H9 (cell line): ENCODE data around the gene RUNX1. TPM values are rescaled to one million over a fixed set of nuclear protein-coding genes. Genes with fewer than 3 reads are reported as not detected.

ENCODE experiments used
- DNase-seq: peaks from one replicate; pipeline ENCODE4 v3.0.0-alpha.2; 2017
- H2AFZ ChIP-seq: one replicate; pipeline ENCODE4 v1.6.1; 2013; ENCODE audit warnings: mild to moderate bottlenecking, low read length, control low read depth, moderate library complexity
- H2AK5ac ChIP-seq: 2 replicates; pipeline ENCODE4 v1.6.1; 2013; ENCODE audit warnings: low read length, control low read depth, mixed read lengths; ENCODE audit not compliant: insufficient read length
- H2BK120ac ChIP-seq: one replicate; pipeline ENCODE4 v1.6.1; 2013; ENCODE audit warnings: low read depth, mild to moderate bottlenecking, low read length, control low read depth, inconsistent platforms; ENCODE audit not compliant: poor library complexity, severe bottlenecking
- H2BK12ac ChIP-seq: 2 replicates; pipeline ENCODE4 v1.6.1; 2013; ENCODE audit warnings: low read length, control low read depth, mixed read lengths, low read depth; ENCODE audit not compliant: insufficient read length
- H2BK15ac ChIP-seq: 2 replicates; pipeline ENCODE4 v1.6.1; 2013; ENCODE audit warnings: low read depth, low read length, control low read depth
- H2BK20ac ChIP-seq: one replicate; pipeline ENCODE4 v1.6.1; 2013; ENCODE audit warnings: low read depth, mild to moderate bottlenecking, low read length, control low read depth, inconsistent platforms; ENCODE audit not compliant: poor library complexity, severe bottlenecking
- H2BK5ac ChIP-seq: 2 replicates; pipeline ENCODE4 v1.6.1; 2013; ENCODE audit warnings: low read length, control low read depth, mixed read lengths; ENCODE audit not compliant: insufficient read length
- H3K14ac ChIP-seq: 2 replicates; pipeline ENCODE4 v1.6.1; 2013; ENCODE audit warnings: low read length, control low read depth; ENCODE audit not compliant: insufficient read depth
- H3K18ac ChIP-seq: 2 replicates; pipeline ENCODE4 v1.6.1; 2013; ENCODE audit warnings: low read depth, mild to moderate bottlenecking, mixed read lengths, low read length, control low read depth; ENCODE audit not compliant: insufficient read length
- H3K23ac ChIP-seq: 2 replicates; pipeline ENCODE4 v1.6.1; 2013; ENCODE audit warnings: low read length, control low read depth, mixed read lengths, low read depth; ENCODE audit not compliant: insufficient read length
- H3K23me2 ChIP-seq: 2 replicates; pipeline ENCODE4 v1.6.1; 2013; ENCODE audit warnings: low read depth, mild to moderate bottlenecking, mixed read lengths, low read length, control low read depth; ENCODE audit not compliant: insufficient read length, poor library complexity, severe bottlenecking
- H3K27ac ChIP-seq: 2 replicates; pipeline ENCODE4 v1.5.1; 2013; ENCODE audit warnings: low read length, control low read depth, mixed read lengths, low read depth; ENCODE audit not compliant: insufficient read length
- H3K27me3 ChIP-seq: 2 replicates; pipeline ENCODE4 v1.6.1; 2013; ENCODE audit warnings: low read length, control low read depth, inconsistent platforms; ENCODE audit not compliant: insufficient read depth
- H3K4ac ChIP-seq: 2 replicates; pipeline ENCODE4 v1.6.1; 2013; ENCODE audit warnings: low read depth, mild to moderate bottlenecking, control low read depth, inconsistent platforms, low read length, moderate library complexity
- H3K4me1 ChIP-seq: 2 replicates; pipeline ENCODE4 v1.6.1; 2013; ENCODE audit warnings: low read length, control low read depth, inconsistent platforms; ENCODE audit not compliant: insufficient read depth
- H3K4me2 ChIP-seq: 2 replicates; pipeline ENCODE4 v1.6.1; 2013; ENCODE audit warnings: low read length, control low read depth, mixed read lengths; ENCODE audit not compliant: insufficient read length, insufficient read depth
- H3K56ac ChIP-seq: 2 replicates; pipeline ENCODE4 v1.6.1; 2013; ENCODE audit warnings: low read depth, mild to moderate bottlenecking, mixed read lengths, low read length, control low read depth; ENCODE audit not compliant: insufficient read length
- H3K79me1 ChIP-seq: 2 replicates; pipeline ENCODE4 v1.6.1; 2013; ENCODE audit warnings: low read depth, mild to moderate bottlenecking, moderate library complexity, low read length, control low read depth, inconsistent platforms; ENCODE audit not compliant: insufficient read depth, poor library complexity, severe bottlenecking
- H3K79me2 ChIP-seq: 2 replicates; pipeline ENCODE4 v1.6.1; 2013; ENCODE audit warnings: low read length, control low read depth, inconsistent platforms; ENCODE audit not compliant: insufficient read depth
- H3K9ac ChIP-seq: 2 replicates; pipeline ENCODE4 v1.6.1; 2013; ENCODE audit warnings: low read length, control low read depth, mixed read lengths; ENCODE audit not compliant: insufficient read length; ENCODE audit errors: extremely low read depth
- H3K9me3 ChIP-seq: one replicate; pipeline ENCODE4 v1.6.1; 2013; ENCODE audit warnings: low read depth, low read length, inconsistent platforms; ENCODE audit not compliant: control insufficient read depth
- H3T11ph ChIP-seq: one replicate; pipeline ENCODE4 v1.6.1; 2013; ENCODE audit warnings: mild to moderate bottlenecking, low read length, control low read depth, inconsistent platforms
- H4K20me1 ChIP-seq: one replicate; pipeline ENCODE4 v1.6.1; 2013; ENCODE audit not compliant: control insufficient read depth, insufficient read length, insufficient read depth
- H4K5ac ChIP-seq: 2 replicates; pipeline ENCODE4 v1.6.1; 2013; ENCODE audit warnings: low read depth, mild to moderate bottlenecking, mixed read lengths, low read length, control low read depth; ENCODE audit not compliant: insufficient read length
- H4K8ac ChIP-seq: replicated peaks from 2 replicates; pipeline ENCODE4 v1.6.1; 2013; ENCODE audit warnings: low read length, control low read depth, mixed read lengths, low read depth; ENCODE audit not compliant: insufficient read length
- H4K91ac ChIP-seq: 2 replicates; pipeline ENCODE4 v1.6.1; 2013; ENCODE audit warnings: low read depth, mild to moderate bottlenecking, moderate library complexity, mixed read lengths, low read length, control low read depth; ENCODE audit not compliant: insufficient read length
- H3K27ac Mint-ChIP-seq, 3 experiments: 2 replicates in 2 of 3; 3 replicates in 1 of 3; pipeline ENCODE4 v1.8.0; 2020 to 2021; ENCODE audit warnings: mixed read lengths in 3 of 3, mild to moderate bottlenecking in 1 of 3, moderate library complexity in 1 of 3
- H3K27me3 Mint-ChIP-seq: 2 replicates; pipeline ENCODE4 v1.8.0; 2021; ENCODE audit warnings: low read depth, mild to moderate bottlenecking, moderate library complexity, mixed read lengths
- H3K36me3 Mint-ChIP-seq, 3 experiments: 2 replicates in 2 of 3; 3 replicates in 1 of 3; pipeline ENCODE4 v1.8.0; 2020 to 2021; ENCODE audit warnings: low read depth in 3 of 3, mixed read lengths in 3 of 3; ENCODE audit not compliant: insufficient read depth in 1 of 3
- H3K4me1 Mint-ChIP-seq, 2 experiments: 2 replicates each; pipeline ENCODE4 v1.8.0; 2020; ENCODE audit warnings: mixed read lengths in 2 of 2
- H3K4me3 Mint-ChIP-seq, 2 experiments: 2 replicates in 1 of 2; 3 replicates in 1 of 2; pipeline ENCODE4 v1.8.0; 2020 to 2021; ENCODE audit warnings: mild to moderate bottlenecking in 2 of 2, mixed read lengths in 2 of 2, moderate library complexity in 1 of 2
- H3K9me3 Mint-ChIP-seq, 2 experiments: 2 replicates in 1 of 2; 3 replicates in 1 of 2; pipeline ENCODE4 v1.8.0; 2020; ENCODE audit warnings: mild to moderate bottlenecking in 2 of 2, mixed read lengths in 2 of 2, moderate library complexity in 1 of 2
- WGBS: extraction: QIAGEN DNeasy Blood & Tissue Kit; methylation state at CpG from one replicate; pipeline ENCODE4 v1.1.7; 2013; ENCODE audit warnings: missing lambda C conversion rate, low lambda C conversion rate, mixed read lengths; ENCODE audit not compliant: insufficient read length; ENCODE audit errors: extremely low coverage; 5-methylcytosine and 5-hydroxymethylcytosine counted together
- long read RNA-seq: library from polyadenylated mRNA; unstranded; transcript quantifications from one replicate; pipeline ENCODE4 v2.0.0, GENCODE V29; 2020
- total RNA-seq: library from RNA; stranded (reverse); gene quantifications from 2 replicates; pipeline ENCODE4 v1.2.1, GENCODE V29; 2021
- TF ChIP-seq, protein P1 (sequence below): fragments of 200-600 bp; sonication (generic); conservative IDR thresholded peaks from 3 replicates; pipeline ENCODE4 v1.8.0; 2021; ENCODE audit warnings: antibody characterized with exemption, mild to moderate bottlenecking

Gene RUNX1
- total RNA-seq, result 0.59 and 0.72 TPM in 2 replicates
- long read RNA-seq, partial matches to known transcripts, result 0 of 6 reads
- long read RNA-seq, other reads (novel, unspliced or antisense), result 6 of 6 reads

DNA sequence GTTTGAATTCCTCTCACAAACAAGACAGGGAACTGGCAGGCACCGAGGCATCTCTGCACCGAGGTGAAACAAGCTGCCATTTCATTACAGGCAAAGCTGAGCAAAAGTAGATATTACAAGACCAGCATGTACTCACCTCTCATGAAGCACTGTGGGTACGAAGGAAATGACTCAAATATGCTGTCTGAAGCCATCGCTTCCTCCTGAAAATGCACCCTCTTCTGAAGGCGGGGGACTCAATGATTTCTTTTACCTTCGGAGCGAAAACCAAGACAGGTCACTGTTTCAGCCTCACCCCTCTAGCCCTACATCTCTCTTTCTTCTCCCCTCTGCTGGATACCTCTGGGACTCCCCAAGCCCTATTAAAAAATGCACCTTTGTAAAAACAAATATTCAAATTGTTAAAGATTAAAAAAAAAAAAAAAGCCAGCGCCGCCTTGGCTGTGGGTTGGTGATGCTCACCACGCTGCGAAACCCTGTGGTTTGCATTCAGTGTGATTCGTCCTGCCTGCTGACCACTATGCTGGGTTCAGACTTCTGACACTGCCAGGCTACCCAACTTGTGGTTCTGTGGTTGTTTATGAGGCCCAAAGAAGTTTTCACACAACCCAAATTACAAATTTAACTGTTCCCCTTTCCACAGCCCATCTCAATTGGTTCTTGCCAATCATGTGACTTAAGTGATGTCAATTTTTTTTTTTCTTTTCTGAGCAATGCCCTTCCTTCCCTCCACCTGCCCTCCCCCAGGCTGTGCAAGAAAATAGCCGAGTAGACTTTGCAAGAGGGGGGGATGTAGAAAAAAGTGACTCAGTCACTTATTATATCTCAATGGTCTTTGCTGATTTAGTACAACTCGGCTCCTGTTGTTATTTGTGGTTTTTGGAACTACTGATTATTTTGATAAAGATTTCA, at the start of gene RUNX1:
TSS of gene RUNX1 (minus strand) at position 597 of the 912 bp plus-strand sequence.
- Histone ChIP-seq H2BK12ac (no peak within 1 kb of the TSS), H3T11ph (no peak within 1 kb of the TSS), H3K79me1 (no peaks in the 10 kb centered on the region), H2AK5ac (no peak within 1 kb of the TSS), H3K27ac (no peak within 1 kb of the TSS), H3K18ac (no peak within 1 kb of the TSS), H2BK120ac (no peak within 1 kb of the TSS), H4K5ac (no peak within 1 kb of the TSS), H3K27me3 (no peaks in the 10 kb centered on the region), H3K4ac (no peak within 1 kb of the TSS), H3K79me2 (no peaks in the 10 kb centered on the region), H3K4me2 (no peak within 1 kb of the TSS), H3K23me2 (no peaks in the 10 kb centered on the region), H4K91ac (no peak within 1 kb of the TSS), H3K4me1 (no peaks in the 10 kb centered on the region), H4K20me1 (no peaks in the 10 kb centered on the region), H3K9ac (no peak within 1 kb of the TSS), H2BK20ac (no peak within 1 kb of the TSS), H3K23ac (no peak within 1 kb of the TSS), H4K8ac (no peak within 1 kb of the TSS), H3K56ac (no peak within 1 kb of the TSS), H2AFZ (no peak within 1 kb of the TSS), H2BK5ac (no peak within 1 kb of the TSS), H3K14ac (no peak within 1 kb of the TSS), H3K9me3 (no peaks in the 10 kb centered on the region), H2BK15ac (no peak within 1 kb of the TSS)
- Mint-ChIP-seq H3K27ac (no peak within 1 kb of the TSS; a peak in 1 of 7 replicates), H3K4me1 (peaks cover 15 to 31% of the 10 kb centered on the region in 2 experiments), H3K27me3 (peaks cover 15% of the 10 kb centered on the region), H3K4me3 (no peak within 1 kb of the TSS), H3K36me3 (no peaks in the 10 kb centered on the region; a peak in 1 of 7 replicates), H3K9me3 (no peaks in the 10 kb centered on the region)
- no peak for DNase-seq
- WGBS, result no CpG with 5 or more reads among the region's 14 CpGs
- TF ChIP-seq, protein P1, sequence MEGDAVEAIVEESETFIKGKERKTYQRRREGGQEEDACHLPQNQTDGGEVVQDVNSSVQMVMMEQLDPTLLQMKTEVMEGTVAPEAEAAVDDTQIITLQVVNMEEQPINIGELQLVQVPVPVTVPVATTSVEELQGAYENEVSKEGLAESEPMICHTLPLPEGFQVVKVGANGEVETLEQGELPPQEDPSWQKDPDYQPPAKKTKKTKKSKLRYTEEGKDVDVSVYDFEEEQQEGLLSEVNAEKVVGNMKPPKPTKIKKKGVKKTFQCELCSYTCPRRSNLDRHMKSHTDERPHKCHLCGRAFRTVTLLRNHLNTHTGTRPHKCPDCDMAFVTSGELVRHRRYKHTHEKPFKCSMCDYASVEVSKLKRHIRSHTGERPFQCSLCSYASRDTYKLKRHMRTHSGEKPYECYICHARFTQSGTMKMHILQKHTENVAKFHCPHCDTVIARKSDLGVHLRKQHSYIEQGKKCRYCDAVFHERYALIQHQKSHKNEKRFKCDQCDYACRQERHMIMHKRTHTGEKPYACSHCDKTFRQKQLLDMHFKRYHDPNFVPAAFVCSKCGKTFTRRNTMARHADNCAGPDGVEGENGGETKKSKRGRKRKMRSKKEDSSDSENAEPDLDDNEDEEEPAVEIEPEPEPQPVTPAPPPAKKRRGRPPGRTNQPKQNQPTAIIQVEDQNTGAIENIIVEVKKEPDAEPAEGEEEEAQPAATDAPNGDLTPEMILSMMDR, result no peak
